Kidney (tissue), 14 donors: ENCODE data around the gene ATP11A. TPM values are rescaled to one million over a fixed set of nuclear protein-coding genes. Genes with fewer than 3 reads are reported as not detected.

Experiments
- DNase-seq, 5 donors: peaks; one replicate each; pipeline ENCODE4 v3.0.0-alpha.2; 2013 to 2020
- FAIRE-seq: peaks from 2 replicates; lab custom pipeline; 2012; peaks lifted over from hg19 to GRCh38; lab: Jason Lieb, UNC
- H3K27ac ChIP-seq, 2 donors: one replicate each; pipeline ENCODE4 v1.7.0; 2013; ENCODE audit warnings: low read depth in 2 of 2, low read length in 2 of 2, inconsistent platforms in 1 of 2
- H3K27me3 ChIP-seq: one replicate; pipeline ENCODE4 v1.7.1; 2013; ENCODE audit warnings: low read length, inconsistent platforms; ENCODE audit not compliant: control insufficient read depth, insufficient read depth
- H3K36me3 ChIP-seq, 3 donors: one replicate each; pipeline versions ENCODE4 v1.7.0 to v1.7.1; 2013; ENCODE audit warnings: low read length in 3 of 3, control low read depth in 1 of 3, inconsistent platforms in 1 of 3; ENCODE audit not compliant: insufficient read depth in 3 of 3, control insufficient read depth in 2 of 3
- H3K4me1 ChIP-seq, 3 donors: one replicate each; pipeline versions ENCODE4 v1.7.0 to v1.7.1; 2013; ENCODE audit warnings: low read length in 3 of 3, inconsistent platforms in 1 of 3, low read depth in 1 of 3; ENCODE audit not compliant: control insufficient read depth in 2 of 3, insufficient read depth in 2 of 3
- H3K4me3 ChIP-seq, 3 donors: one replicate each; pipeline versions ENCODE4 v1.7.0 to v1.8.1; 2013; ENCODE audit warnings: low read length in 3 of 3, control low read depth in 1 of 3, inconsistent platforms in 1 of 3
- H3K9ac ChIP-seq, 3 donors: one replicate each; pipeline versions ENCODE4 v1.7.0 to v1.7.1; 2013; ENCODE audit warnings: low read length in 3 of 3, control low read depth in 1 of 3, inconsistent platforms in 1 of 3
- H3K9me3 ChIP-seq, 3 donors: one replicate each; pipeline versions ENCODE4 v1.7.0 to v1.7.1; 2013; ENCODE audit warnings: low read length in 3 of 3, control low read depth in 1 of 3, inconsistent platforms in 1 of 3; ENCODE audit not compliant: control insufficient read depth in 2 of 3, insufficient read depth in 1 of 3
- CTCF ChIP-seq: IDR thresholded peaks from 3 replicates; pipeline ENCODE4 v1.5.1; 2012; ENCODE audit warnings: mild to moderate bottlenecking, moderate library complexity, borderline replicate concordance; ENCODE audit not compliant: insufficient read depth; ENCODE audit errors: extremely low read depth
- intact Hi-C: fragments of 100-400 bp; cut with DNase I; formaldehyde crosslinking; loops from one replicate; pipeline ENCODE4 v1.11.1; 2022
- polyA plus RNA-seq: library from polyadenylated mRNA; stranded (reverse); fragments of 350-450 nt; fragmentation: Illumina TruSeq; extraction: RNeasy Lipid Tissue Mini Kit (QIAGEN cat#74804); gene quantifications from one replicate; pipeline ENCODE4 v1.2.3, GENCODE V29; 2014; ENCODE audit warnings: low read depth, low replicate concordance; ENCODE audit not compliant: insufficient read depth
- total RNA-seq: library from RNA; stranded (reverse); fragmentation: NEBNext Ultra II Directional; extraction: Animal tissue kit (Norgen Biotek cat#: 25700); gene quantifications from one replicate; pipeline ENCODE4 v1.2.1, GENCODE V29; 2021
- donor health status: control.
- donor health status: control.
- donor health status: control.
- donor health status: control.
- donor health status: control.
- donor health status: DM: yes; HTN: yes; CAD: no.
- donor health status: Normal renal cell carcinoma (clear cell type).

ATP11A gene
- total and polyA plus RNA-seq, 2 donors from 2014 or later: 4.9 to 212 TPM

GRCh38 chr13:112917737-112918136 lies 227.9 kb downstream of the ATP11A start:
- FAIRE-seq: no peak
- Histone ChIP-seq H3K9ac (no peak overlapping the region), H3K4me1 (peaks cover 0 to 6% (median 6%) of the 10 kb centered on the region in 3 donors), H3K27ac (peak overlapping the region in 1 of 2 donors; percentile 27), H3K9me3 (no peaks in the 10 kb centered on the region), H3K4me3 (no peak overlapping the region), H3K36me3 (no peaks in the 10 kb centered on the region), H3K27me3 (no peaks in the 10 kb centered on the region)
- no peak for DNase-seq
- intact Hi-C loops: no loop called here
- TF ChIP-seq CTCF: no peak

- DNase-seq: no peak
- Histone ChIP-seq H3K4me3 (no peak overlapping the region), H3K36me3 (no peaks in the 10 kb centered on the region)
Measured at GRCh38 chr13:112918266-112918665, 228.4 kb downstream of the ATP11A start.

GRCh38 chr13:112918746-112919145 lies 228.9 kb downstream of the ATP11A start:
- intact Hi-C loops: no loop called here
- Histone ChIP-seq H3K4me3 (no peak overlapping the region), H3K27ac (no peak overlapping the region), H3K9ac (no peak overlapping the region), H3K27me3 (no peaks in the 10 kb centered on the region), H3K36me3 (no peaks in the 10 kb centered on the region), H3K9me3 (no peaks in the 10 kb centered on the region), H3K4me1 (peaks cover 0 to 6% (median 6%) of the 10 kb centered on the region in 3 donors)
- TF ChIP-seq CTCF: no peak
- no peak for DNase-seq
- FAIRE-seq: no peak

More at GRCh38 chr13:112918266-112918665, 228.4 kb downstream of the ATP11A start:
- H3K9ac ChIP-seq: no peak overlapping the region
- peak overlapping the region in 1 of 2 donors; percentile 51 for H3K27ac ChIP-seq
- no peak for FAIRE-seq
- intact Hi-C loops: no loop called here
- H3K27me3 ChIP-seq: no peaks in the 10 kb centered on the region
- H3K9me3 ChIP-seq: no peaks in the 10 kb centered on the region
- peaks cover 0 to 6% (median 6%) of the 10 kb centered on the region in 3 donors for H3K4me1 ChIP-seq
- TF ChIP-seq CTCF: no peak

GRCh38 chr13:112923962-112924361 lies 234.1 kb downstream of the ATP11A start:
- Histone ChIP-seq H3K27ac (no peak overlapping the region), H3K9ac (no peak overlapping the region), H3K9me3 (no peaks in the 10 kb centered on the region), H3K4me1 (peaks cover 0 to 7% (median 7%) of the 10 kb centered on the region in 3 donors), H3K36me3 (peaks cover 0 to 4% (median 0%) of the 10 kb centered on the region in 3 donors), H3K4me3 (no peak overlapping the region), H3K27me3 (no peaks in the 10 kb centered on the region)
- DNase-seq (no peak), FAIRE-seq (no peak)
- no peak for TF ChIP-seq CTCF
- intact Hi-C loops: no loop called here
